ENCODE data around the gene REPIN1.

REPIN1 gene

DNA sequence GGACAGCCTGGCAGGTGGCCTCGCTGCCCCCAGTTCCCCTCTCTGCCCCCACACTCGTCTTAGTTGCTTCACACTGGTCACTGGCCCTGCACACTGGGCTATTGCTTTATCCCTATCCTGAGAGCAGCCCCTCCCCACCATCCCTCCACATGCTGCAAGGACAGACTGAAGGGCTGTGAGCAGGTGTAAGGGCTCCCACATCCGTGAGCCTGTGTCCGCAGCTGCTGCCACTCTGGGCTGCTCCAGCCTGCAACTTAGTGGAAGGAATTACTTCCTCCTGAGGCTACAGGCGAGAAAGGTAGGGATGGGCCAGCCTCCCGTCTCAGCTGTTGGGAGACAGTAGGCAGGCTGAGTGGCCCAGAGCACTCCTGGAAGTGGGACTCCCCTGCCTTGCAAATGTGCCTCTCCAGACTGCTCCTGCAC is 31.0 kb upstream of the REPIN1 start:
- no peak for DNase-seq

DNA sequence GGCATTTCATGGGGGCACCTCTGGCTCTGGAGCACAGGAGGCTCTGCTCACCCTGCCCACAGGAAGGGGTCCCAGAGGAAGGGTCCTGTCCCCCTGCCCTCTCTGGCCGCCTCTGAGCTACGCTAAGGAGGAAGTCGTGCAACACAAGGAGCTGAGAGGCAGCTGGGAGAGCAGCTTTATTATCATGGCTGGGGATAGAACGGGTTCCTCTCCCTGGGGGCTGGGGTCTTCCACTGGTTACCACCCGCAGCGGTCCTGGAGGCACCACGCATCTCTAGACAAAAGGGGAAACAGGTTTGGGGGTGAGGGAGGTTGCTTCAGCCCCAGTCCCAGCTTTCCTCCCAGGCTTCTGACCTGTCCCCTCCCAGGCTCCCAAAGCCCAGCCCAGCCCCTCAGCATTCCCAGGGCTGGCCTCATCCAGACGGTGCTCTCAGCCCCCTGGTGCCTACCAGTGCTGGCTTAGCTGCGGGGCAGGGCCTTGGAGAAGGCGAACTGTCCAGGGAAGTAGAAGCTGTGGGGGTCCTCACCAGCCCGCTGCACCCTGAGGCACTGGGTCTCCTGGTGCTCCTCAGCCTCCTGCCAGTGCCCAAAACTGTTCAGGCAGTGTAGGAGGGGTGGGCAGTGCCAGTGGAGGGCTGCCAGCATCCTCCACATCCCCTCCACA is 30.3 kb upstream of the REPIN1 start:
- DNase-seq, result no peak

- DNase-seq, result no peak
Measured at GRCh38 chr7:150339409-150339809, 29.2 kb upstream of the REPIN1 start.

- no peak for DNase-seq
Measured at GRCh38 chr7:150340024-150340749, 28.4 kb upstream of the REPIN1 start.

GRCh38 chr7:150340875-150341262 is 27.8 kb upstream of the REPIN1 start:
- DNase-seq, result no peak

GRCh38 chr7:150341263-150342120 is 27.1 kb upstream of the REPIN1 start, which contains the start of gene RARRES2:
Gene RARRES2, minus strand, starts transcription at chr7:150341629. Its CDS starts 1,020 bp downstream, at chr7:150340609.
- DNase-seq, result no peak

DNA sequence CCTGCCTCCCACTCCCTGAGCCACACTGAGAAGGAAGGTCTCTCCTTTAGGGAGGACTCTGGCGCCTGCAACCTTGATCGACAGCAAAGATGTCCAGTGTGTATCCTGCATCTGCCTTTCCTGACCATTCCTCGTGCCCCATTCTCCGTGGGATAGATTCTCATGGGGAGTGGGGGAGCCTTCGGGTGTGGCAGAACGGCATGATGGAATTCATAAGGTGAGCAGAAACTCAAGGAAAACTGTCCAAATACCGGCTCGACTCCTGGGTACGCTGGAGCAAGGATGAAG is 26.6 kb upstream of the REPIN1 start:
- no peak for DNase-seq

GRCh38 chr7:150343225-150343624 is 25.4 kb upstream of the REPIN1 start:
- no peak for DNase-seq

- DNase-seq, result no peak
Measured at GRCh38 chr7:150344299-150344698, 24.3 kb upstream of the REPIN1 start.

DNA sequence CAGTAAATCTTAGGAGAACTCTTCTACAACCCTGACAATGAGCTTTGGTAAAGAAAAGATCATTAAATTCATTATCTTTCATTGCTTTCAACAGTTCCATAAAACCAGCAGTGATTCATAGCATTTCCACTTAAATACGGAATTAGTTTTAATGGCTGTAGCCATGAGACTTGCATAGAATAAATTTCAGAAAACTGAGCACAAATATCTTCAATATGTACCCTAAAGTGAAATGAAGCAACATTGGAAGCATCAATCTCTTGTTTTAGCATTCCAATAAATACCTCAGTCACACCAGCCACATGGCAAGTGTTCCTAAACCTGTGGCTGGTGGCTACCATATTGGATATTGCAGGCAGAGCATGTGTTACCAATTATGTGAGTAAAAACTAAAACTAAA is 23.6 kb upstream of the REPIN1 start:
- DNase-seq, result no peak

DNA sequence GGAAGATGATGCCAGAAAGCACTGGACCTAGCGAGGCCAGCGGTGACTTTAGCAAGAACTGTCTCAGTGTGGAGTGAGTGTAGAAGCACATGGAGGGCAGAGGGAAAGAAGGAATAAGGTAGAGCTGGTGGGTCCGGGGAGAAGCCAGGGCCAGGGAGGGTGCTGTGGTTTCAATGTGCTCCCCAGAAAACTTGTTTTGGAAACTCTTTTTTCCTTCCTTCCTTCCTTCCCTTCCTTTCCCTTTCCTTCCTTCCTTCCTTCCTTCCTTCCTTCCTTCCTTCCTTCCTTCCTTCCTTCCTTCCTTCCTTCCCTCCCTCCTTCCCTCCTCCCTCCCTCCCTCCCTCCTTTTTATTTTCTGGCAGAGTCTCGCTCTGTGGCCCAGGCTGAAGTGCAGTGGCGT is 21.7 kb upstream of the REPIN1 start:
- DNase-seq, result no peak

DNA sequence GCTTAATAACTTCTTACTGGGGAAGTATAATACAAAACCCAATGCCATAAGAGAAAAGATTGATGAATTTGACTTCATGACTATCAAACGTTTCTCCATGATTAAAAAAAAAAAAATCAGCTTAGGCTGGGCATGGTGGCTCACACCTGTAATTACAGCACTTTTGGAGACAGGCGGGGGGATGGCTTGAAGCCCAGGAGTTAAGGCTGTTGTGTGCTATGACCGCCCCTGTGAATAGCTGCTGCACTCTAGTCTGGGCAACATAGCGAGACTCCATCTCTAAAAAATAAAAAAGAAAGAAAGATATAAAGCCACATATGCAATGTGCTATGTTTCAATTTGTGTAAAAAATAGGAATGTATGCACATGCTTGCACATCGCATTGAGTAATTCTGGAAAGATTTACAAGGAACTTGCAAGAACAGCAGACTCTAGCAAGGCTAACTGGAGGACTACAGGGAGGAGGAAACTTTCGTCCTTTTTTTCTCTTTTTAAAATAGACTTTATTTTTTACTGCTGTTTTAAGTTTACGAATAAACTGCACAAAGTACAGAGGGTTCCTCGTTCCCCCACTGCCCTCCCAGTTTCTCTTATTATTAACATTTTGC is 16.9 kb upstream of the REPIN1 start:
- DNase-seq, result no peak

- no peak for DNase-seq
Measured at GRCh38 chr7:150355666-150356059, 13.0 kb upstream of the REPIN1 start.

DNA sequence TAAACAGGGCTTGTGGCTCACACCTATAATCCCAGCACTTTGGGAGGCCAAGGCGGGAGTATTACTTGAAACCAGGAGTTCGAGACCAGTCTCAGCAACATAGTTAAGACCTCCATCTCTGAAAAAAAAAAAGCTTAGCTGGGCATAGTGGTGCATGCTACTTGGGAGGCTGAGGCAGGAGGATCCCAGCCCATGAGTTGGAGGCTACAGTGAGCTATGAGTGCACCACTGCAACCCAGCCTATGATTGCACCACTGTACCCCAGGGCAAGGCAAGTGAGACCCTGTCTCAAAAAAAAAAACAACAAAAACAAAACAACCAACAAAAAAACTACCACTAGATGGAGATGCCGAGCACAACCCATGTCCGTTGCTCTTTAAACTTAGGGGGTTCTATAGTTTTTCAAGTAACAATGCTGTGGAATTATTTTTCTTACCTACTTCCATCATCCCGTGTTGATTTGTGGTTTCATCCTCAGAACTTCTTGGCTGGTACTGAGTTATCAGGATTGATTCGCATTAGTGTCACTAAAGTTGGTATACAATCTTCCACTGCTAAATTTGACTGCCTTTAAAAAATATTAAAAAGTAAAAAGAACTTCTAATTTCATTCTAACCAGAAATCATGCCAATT is 12.2 kb upstream of the REPIN1 start:
- no peak for DNase-seq

GRCh38 chr7:150357270-150357669 is 11.4 kb upstream of the REPIN1 start:
- no peak for DNase-seq

GRCh38 chr7:150357771-150358427 is 10.7 kb upstream of the REPIN1 start:
- no peak for DNase-seq

DNA sequence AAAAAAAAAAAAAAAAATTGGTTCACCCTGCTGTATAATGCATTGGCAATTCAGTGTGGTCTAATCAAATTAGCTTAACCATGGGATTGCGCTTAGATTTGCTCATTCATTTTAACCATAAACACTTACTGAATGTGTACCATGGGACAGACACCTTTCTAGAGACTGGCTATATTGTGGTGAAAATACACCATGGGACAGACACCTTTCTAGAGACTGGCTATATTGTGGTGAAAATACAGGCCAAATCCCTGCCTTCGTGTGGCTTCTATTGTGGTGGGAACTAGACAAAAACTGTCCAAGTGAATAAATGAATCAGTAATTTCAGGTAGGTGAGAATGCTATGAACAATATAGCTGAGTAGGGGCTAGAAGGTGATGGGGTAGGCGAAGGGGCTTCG is 10.2 kb upstream of the REPIN1 start:
- DNase-seq, result no peak

DNA sequence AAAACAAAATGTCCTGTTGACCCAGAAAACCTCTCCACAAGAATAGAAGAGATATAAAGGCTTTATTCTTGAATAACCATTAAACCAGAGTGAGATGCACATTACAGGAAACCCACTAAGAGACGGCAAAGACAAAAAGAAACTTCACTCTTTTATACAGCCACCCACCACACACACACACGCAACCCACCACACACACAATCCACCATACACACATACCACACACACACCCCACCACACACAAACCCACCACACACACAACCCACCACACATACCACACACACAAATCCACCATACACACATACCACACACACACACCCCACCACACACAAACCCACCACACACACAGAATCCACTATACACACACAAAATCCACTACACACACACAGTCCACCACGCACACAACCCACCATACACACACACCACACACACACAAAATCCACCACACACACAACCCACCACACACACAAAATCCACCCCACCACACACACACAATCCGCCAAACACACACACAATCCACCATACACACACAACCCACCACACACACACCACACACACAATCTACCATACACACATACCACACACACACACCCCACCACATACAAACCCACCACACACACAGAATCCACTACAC is 9.5 kb upstream of the REPIN1 start:
- no peak for DNase-seq

DNA sequence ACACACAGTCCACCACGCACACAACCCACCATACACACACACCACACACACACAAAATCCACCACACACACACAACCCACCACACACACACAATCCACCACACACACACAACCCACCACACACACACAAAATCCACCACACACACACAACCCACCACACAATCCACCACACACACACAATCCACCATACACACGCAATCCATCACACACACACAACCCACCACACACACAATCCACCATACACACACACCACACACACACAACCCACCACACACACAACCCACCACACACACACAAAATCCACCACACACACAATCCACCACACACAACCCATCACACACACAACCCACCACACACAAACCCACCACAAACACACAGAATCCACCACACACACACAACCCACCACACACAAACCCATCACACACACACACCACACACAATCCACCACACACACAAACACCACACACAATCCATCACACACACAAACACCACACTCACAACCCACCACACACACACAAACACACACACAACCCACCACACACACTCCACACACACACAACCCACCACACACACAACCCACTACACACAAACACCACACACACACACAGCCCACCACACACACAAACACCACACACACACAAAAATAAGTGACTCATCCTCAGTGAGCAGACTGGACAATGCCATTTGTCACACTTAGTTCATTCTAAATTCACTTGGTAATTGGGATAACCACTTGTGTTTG is 8.8 kb upstream of the REPIN1 start:
- DNase-seq, result no peak

DNA sequence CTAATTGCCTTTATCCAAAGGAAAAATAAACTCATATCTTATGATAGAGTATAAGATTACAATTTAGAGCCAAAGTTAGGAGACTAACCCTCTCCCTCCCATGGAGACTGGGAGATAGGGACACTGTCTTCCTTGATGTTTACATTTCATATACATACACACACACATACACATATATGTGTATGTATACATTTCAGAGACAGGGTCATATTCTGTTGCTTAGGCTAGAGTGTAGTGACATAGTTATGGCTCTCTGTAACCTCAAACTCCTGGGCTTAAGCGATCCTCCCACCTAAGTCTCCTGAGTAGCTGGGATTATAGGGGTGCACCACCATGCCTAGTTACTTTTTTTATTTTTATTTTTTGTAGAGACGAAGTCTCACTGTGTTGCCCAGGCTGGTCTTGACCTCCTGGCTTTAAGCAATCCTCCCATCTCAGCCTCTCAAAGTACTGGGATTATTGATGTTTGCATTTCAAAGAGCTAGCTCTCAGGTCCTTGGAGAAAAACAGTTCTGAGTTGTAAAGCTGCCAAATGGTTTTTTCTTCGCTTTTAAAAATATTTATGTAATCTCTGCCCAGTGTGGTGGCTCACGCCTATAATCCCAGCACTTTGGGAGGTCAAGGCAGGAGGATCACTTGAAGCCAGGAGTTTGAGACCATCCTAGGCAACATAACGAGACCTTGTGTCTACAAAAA is 8.1 kb upstream of the REPIN1 start:
- DNase-seq, result no peak

- no peak for DNase-seq
Measured at GRCh38 chr7:150361402-150361801, 7.2 kb upstream of the REPIN1 start.

Data from T1000 (cell line).